HepG2 (cell line): ENCODE data around the gene SCAANT1. TPM values are rescaled to one million over a fixed set of nuclear protein-coding genes. Genes with fewer than 3 reads are reported as not detected.

Experiments
- ATF4 ChIP-seq, 2 experiments: fragments of 450-650 bp in 1 of 2; sonication (generic) in 1 of 2; formaldehyde crosslinking; IDR thresholded peaks; 2 replicates each; pipeline versions ENCODE4 v1.5.0 to v1.8.0; 2020 to 2022; ENCODE audit warnings: mild to moderate bottlenecking in 1 of 2, missing genetic modification reagents in 1 of 2
- NPAS2 ChIP-seq: sonication (generic); formaldehyde crosslinking; IDR thresholded peaks from 2 replicates; pipeline ENCODE4 v1.8.0; 2022; ENCODE audit warnings: mild to moderate bottlenecking, missing genetic modification reagents, borderline replicate concordance
- NR2C2 ChIP-seq: sonication (generic); formaldehyde crosslinking; IDR thresholded peaks from 2 replicates; pipeline ENCODE4 v1.4.0; 2020; ENCODE audit warnings: missing genetic modification reagents, mild to moderate bottlenecking, moderate library complexity, borderline replicate concordance
- POLR2AphosphoS5 ChIP-seq: IDR thresholded peaks from 2 replicates; pipeline ENCODE4 v1.6.1; 2012; ENCODE audit warnings: low read depth, low read length
- REXO4 ChIP-seq: sonication (generic); formaldehyde crosslinking; IDR thresholded peaks from 2 replicates; pipeline ENCODE4 v1.8.0; 2022; ENCODE audit warnings: missing genetic modification reagents, mild to moderate bottlenecking, borderline replicate concordance
- SIN3B ChIP-seq: fragments of 150-350 bp; IDR thresholded peaks from 2 replicates; pipeline ENCODE4 v1.6.1; 2014; ENCODE audit warnings: low read length
- SNAPC2 ChIP-seq: sonication (generic); formaldehyde crosslinking; IDR thresholded peaks from 2 replicates; pipeline ENCODE4 v1.8.1; 2022; ENCODE audit warnings: mild to moderate bottlenecking, missing genetic modification reagents
- TFDP1 ChIP-seq: IDR thresholded peaks from 2 replicates; pipeline ENCODE4 v1.6.1; 2016; ENCODE audit warnings: missing compliant biosample characterization, missing genetic modification reagents, borderline replicate concordance
- ZNF703 ChIP-seq: sonication (generic); formaldehyde crosslinking; IDR thresholded peaks from 2 replicates; pipeline ENCODE4 v1.5.1; 2020; ENCODE audit warnings: missing genetic modification reagents, mild to moderate bottlenecking, moderate library complexity, borderline replicate concordance
- ZNF770 ChIP-seq: sonication (generic); formaldehyde crosslinking; IDR thresholded peaks from 2 replicates; pipeline ENCODE4 v1.5.0; 2020; ENCODE audit warnings: mild to moderate bottlenecking, missing genetic modification reagents
- ZNF83 ChIP-seq: sonication (generic); formaldehyde crosslinking; IDR thresholded peaks from 2 replicates; pipeline ENCODE4 v1.4.0; 2020; ENCODE audit warnings: missing genetic modification reagents, mild to moderate bottlenecking, borderline replicate concordance
- ZSCAN22 ChIP-seq: sonication (generic); formaldehyde crosslinking; IDR thresholded peaks from 2 replicates; pipeline ENCODE4 v1.4.0; 2020; ENCODE audit warnings: mild to moderate bottlenecking, missing genetic modification reagents
- polyA plus RNA-seq, 8 experiments: library from polyadenylated mRNA; depleted of rRNA in 3 of 8; stranded (reverse) in 7 of 8; unstranded in 1 of 8; fragments of >200 nt; fragmentation: Illumina TruSeq in 4 of 8; extraction: Trizol in 4 of 8; gene quantifications; 2 replicates each; pipeline versions ENCODE4 v1.2.1 to v1.2.3, GENCODE V29; 2011 to 2016; ENCODE audit warnings: low read depth in 4 of 8, missing spikeins in 1 of 8, mixed read lengths in 1 of 8; ENCODE audit not compliant: insufficient read depth in 1 of 8
- total RNA-seq, 5 experiments: library from RNA; depleted of rRNA; stranded (reverse); fragments of >200 nt; fragmentation: Illumina TruSeq; extraction: Trizol; gene quantifications; 2 replicates each; pipeline ENCODE4 v1.2.3, GENCODE V29; 2016; ENCODE audit warnings: low read depth in 1 of 5
- TF ChIP-seq, protein P1 (sequence below): sonication (generic); formaldehyde crosslinking; IDR thresholded peaks from 2 replicates; pipeline ENCODE4 v1.4.0; 2020; ENCODE audit warnings: missing genetic modification reagents
- TF ChIP-seq, protein P2 (sequence below): sonication (generic); formaldehyde crosslinking; IDR thresholded peaks from 2 replicates; pipeline ENCODE4 v1.8.0; 2022; ENCODE audit warnings: mild to moderate bottlenecking, missing genetic modification reagents, moderate library complexity
- TF ChIP-seq, protein P3 (sequence below): IDR thresholded peaks from 2 replicates; pipeline ENCODE4 v1.6.1; 2016; ENCODE audit warnings: mild to moderate bottlenecking, missing biosample characterization, missing genetic modification reagents
- TF ChIP-seq, protein P4 (sequence below): sonication (generic); formaldehyde crosslinking; IDR thresholded peaks from 2 replicates; pipeline ENCODE4 v1.8.1; 2023; ENCODE audit warnings: mild to moderate bottlenecking, moderate library complexity, missing genetic modification reagents
- TF ChIP-seq, protein P5 (sequence below): sonication (generic); formaldehyde crosslinking; IDR thresholded peaks from 2 replicates; pipeline ENCODE4 v1.5.1; 2020; ENCODE audit warnings: missing genetic modification reagents, mild to moderate bottlenecking, borderline replicate concordance

SCAANT1 gene
- total and polyA plus RNA-seq, 2 of the 13 experiments (the other 11 are each of a cell fraction or from before 2014, with no cell fraction given) = not detected

DNA sequence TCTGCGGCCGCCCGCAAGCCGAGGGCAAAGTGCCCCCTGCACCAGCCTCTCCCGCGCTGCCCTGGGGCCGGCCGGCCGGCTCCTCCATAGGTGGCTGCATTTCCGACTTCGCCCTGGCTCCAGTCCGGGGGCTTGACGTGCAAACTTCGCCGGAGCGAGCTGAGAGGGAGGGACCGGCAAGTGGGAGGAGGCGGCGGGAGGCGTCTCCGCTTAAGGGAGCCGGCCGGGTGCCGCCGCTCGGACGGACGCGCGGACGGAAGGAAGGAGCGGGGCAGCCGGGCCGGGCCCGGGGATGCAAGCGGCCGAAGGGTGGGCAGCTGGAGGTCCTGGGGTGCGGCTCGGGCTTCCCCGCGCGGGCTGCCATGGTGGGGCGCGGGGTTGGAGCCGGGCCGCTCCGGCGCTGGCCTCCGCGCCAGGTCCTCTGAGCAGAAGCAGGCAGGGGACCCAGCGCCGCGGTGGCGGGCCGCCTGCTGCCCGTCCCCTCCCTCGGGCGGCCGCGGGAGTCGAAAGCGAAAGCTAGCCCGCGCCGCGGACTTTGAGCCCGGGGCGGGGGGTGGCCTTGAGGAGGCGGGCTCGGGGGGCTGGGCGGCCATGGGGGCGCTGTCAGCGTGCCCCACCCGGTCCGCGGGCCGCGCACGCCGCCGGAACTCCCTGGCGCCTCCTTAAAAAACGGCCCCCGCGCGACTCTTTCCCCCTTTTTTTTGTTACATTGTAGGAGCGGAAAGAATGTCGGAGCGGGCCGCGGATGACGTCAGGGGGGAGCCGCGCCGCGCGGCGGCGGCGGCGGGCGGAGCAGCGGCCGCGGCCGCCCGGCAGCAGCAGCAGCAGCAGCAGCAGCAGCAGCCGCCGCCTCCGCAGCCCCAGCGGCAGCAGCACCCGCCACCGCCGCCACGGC lies at the start of gene SCAANT1 (continued):
- TF ChIP-seq REXO4 (CRISPR knock-in tag) (no peak), ZNF770 (0 out of 2 replicates have a peak, but pooled peaks have one; percentile 22), TFDP1 (CRISPR knock-in tag) (no peak; the same call in 1 of the 2 replicates), ZSCAN22 (CRISPR knock-in tag) (0 out of 2 replicates have a peak, but pooled peaks have one; percentile 40), SNAPC2 (CRISPR knock-in tag) (no peak), NPAS2 (CRISPR knock-in tag) (no peak), ATF4 (CRISPR knock-in tag; IDR thresholded peaks at IDR 0.05) (0 out of 4 replicates have a peak, but pooled peaks of 1 of the 2 experiments have one; percentile 2), POLR2AphosphoS5 (peak; percentile 55), ZNF83 (CRISPR knock-in tag) (no peak), ZNF703 (no peak), SIN3B (no peak), NR2C2 (CRISPR knock-in tag) (peak; percentile 72)
- TF ChIP-seq, protein P1, sequence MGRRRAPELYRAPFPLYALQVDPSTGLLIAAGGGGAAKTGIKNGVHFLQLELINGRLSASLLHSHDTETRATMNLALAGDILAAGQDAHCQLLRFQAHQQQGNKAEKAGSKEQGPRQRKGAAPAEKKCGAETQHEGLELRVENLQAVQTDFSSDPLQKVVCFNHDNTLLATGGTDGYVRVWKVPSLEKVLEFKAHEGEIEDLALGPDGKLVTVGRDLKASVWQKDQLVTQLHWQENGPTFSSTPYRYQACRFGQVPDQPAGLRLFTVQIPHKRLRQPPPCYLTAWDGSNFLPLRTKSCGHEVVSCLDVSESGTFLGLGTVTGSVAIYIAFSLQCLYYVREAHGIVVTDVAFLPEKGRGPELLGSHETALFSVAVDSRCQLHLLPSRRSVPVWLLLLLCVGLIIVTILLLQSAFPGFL (CRISPR knock-in tag) = no peak
- TF ChIP-seq, protein P2, sequence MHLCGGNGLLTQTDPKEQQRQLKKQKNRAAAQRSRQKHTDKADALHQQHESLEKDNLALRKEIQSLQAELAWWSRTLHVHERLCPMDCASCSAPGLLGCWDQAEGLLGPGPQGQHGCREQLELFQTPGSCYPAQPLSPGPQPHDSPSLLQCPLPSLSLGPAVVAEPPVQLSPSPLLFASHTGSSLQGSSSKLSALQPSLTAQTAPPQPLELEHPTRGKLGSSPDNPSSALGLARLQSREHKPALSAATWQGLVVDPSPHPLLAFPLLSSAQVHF (CRISPR knock-in tag) = no peak
- TF ChIP-seq, protein P3, sequence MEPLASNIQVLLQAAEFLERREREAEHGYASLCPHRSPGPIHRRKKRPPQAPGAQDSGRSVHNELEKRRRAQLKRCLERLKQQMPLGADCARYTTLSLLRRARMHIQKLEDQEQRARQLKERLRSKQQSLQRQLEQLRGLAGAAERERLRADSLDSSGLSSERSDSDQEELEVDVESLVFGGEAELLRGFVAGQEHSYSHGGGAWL (CRISPR knock-in tag) = no peak; the same call in 1 of the 2 replicates
- TF ChIP-seq, protein P4, sequence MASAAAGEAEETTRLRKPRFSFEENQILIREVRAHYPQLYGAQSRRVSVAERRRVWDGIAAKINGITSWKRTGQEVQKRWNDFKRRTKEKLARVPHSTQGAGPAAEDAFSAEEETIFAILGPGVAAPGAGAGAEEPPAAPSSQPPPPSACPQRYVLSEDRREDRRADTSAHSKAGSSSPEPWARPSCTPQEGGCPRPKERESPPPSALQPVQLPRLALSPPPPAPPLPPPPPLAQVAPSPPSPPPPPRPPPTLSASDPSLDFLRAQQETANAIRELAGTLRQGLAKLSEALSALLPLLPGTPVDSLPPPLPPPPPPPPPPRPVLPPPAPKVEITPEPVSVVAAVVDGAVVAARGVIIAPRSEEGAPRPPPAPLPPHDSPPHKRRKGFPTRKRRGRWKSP (CRISPR knock-in tag) = peak; percentile 87
- TF ChIP-seq, protein P5, sequence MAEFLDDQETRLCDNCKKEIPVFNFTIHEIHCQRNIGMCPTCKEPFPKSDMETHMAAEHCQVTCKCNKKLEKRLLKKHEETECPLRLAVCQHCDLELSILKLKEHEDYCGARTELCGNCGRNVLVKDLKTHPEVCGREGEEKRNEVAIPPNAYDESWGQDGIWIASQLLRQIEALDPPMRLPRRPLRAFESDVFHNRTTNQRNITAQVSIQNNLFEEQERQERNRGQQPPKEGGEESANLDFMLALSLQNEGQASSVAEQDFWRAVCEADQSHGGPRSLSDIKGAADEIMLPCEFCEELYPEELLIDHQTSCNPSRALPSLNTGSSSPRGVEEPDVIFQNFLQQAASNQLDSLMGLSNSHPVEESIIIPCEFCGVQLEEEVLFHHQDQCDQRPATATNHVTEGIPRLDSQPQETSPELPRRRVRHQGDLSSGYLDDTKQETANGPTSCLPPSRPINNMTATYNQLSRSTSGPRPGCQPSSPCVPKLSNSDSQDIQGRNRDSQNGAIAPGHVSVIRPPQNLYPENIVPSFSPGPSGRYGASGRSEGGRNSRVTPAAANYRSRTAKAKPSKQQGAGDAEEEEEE = no peak
